GM23338 (cell line): ENCODE results near the gene BMPER.

ENCODE experiments used
- EZH2 ChIP-seq: fragments of 200-600 bp; sonication (generic); IDR thresholded peaks from one replicate; pipeline ENCODE4 v1.8.0; 2017; ENCODE audit warnings: antibody characterized with exemption, mild to moderate bottlenecking, low read depth; ENCODE audit not compliant: unreplicated experiment
- POLR2AphosphoS5 ChIP-seq: IDR thresholded peaks from 2 replicates; pipeline ENCODE4 v1.6.1; 2016; ENCODE audit warnings: antibody characterized with exemption, low read depth
- TF ChIP-seq, protein P1 (sequence below), 2 experiments: fragments of 200-600 bp in 1 of 2; sonication (generic) in 1 of 2; conservative IDR thresholded peaks; 2 replicates each; pipeline versions ENCODE4 v1.5.1 to v1.6.1; 2016 to 2017; ENCODE audit warnings: antibody characterized with exemption in 2 of 2, low read depth in 2 of 2, mild to moderate bottlenecking in 2 of 2, moderate library complexity in 1 of 2

DNA sequence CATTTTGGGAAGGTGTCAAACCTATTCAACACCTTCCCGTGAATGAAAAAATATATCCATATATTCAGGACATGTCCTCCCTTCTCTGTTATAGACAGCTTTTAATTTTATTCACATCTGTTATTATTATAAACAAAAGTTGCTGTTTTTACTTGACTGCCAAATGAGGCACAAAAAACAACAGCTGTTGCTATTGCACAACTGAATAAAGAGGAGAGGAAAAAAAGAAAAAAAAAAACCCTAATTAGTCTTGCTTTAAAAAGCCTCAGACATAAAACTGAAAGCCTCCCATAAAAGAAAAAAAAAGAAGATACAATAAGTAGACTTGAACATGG, 153.4 kb downstream of the BMPER start:
- TF ChIP-seq, protein P1, sequence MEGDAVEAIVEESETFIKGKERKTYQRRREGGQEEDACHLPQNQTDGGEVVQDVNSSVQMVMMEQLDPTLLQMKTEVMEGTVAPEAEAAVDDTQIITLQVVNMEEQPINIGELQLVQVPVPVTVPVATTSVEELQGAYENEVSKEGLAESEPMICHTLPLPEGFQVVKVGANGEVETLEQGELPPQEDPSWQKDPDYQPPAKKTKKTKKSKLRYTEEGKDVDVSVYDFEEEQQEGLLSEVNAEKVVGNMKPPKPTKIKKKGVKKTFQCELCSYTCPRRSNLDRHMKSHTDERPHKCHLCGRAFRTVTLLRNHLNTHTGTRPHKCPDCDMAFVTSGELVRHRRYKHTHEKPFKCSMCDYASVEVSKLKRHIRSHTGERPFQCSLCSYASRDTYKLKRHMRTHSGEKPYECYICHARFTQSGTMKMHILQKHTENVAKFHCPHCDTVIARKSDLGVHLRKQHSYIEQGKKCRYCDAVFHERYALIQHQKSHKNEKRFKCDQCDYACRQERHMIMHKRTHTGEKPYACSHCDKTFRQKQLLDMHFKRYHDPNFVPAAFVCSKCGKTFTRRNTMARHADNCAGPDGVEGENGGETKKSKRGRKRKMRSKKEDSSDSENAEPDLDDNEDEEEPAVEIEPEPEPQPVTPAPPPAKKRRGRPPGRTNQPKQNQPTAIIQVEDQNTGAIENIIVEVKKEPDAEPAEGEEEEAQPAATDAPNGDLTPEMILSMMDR (conservative IDR thresholded peaks at IDR 0.05; ENCODE audit: low read depth in 2 of 2), result no peak
- TF ChIP-seq POLR2AphosphoS5 (no peak), EZH2 (no peak)
